Measurements from ENCODE around the gene ZBED2.

- TF ChIP-seq ZNF70 (CRISPR knock-in tag; IDR thresholded peaks at IDR 0.05) = no peak
- TF ChIP-seq BACH2 (CRISPR knock-in tag; IDR thresholded peaks at IDR 0.05; ENCODE audit: borderline replicate concordance) = no peak
- TF ChIP-seq RARB (CRISPR knock-in tag; IDR thresholded peaks at IDR 0.05) = no peak
- TF ChIP-seq CREB5 (CRISPR knock-in tag; IDR thresholded peaks at IDR 0.05; ENCODE audit: low read depth) = no peak
- no peak for TF ChIP-seq ZFP30 (CRISPR knock-in tag; IDR thresholded peaks at IDR 0.05)
- no peak for TF ChIP-seq PPARA (CRISPR knock-in tag; IDR thresholded peaks at IDR 0.05; ENCODE audit: borderline replicate concordance)
Observed at GRCh38 chr3:111601810-111602209, 6.7 kb upstream of the ZBED2 start.

Data from SK-N-SH treated with all-trans-retinoic acid at 6 μM for 48 hours (cell line).